ENCODE results near the gene SRBD1. TPM values are rescaled to one million over a fixed set of nuclear protein-coding genes. Genes with fewer than 3 reads are reported as not detected.

The SRBD1 gene
- polyA plus RNA-seq, 1 donor from 2014 or later: 5.3 TPM

GRCh38 chr2:45650851-45651414 lies 39.9 kb upstream of the SRBD1 start:
- H3K9ac ChIP-seq (ENCODE audit: low read length): peak overlapping the region; percentile 74
- H3K9me3 ChIP-seq (ENCODE audit: low read length): no peaks in the 10 kb centered on the region
- peaks cover 41% of the 10 kb centered on the region for H3K27me3 ChIP-seq (ENCODE audit: insufficient read depth, low read depth, low read length)
- TF ChIP-seq EP300 (conservative IDR thresholded peaks at IDR 0.05; ENCODE audit: poor library complexity, severe bottlenecking): peak; percentile 66
- TF ChIP-seq SMC3 (conservative IDR thresholded peaks at IDR 0.05; ENCODE audit: poor library complexity): peak; percentile 59
- peak; percentile 46 for TF ChIP-seq MXI1 (conservative IDR thresholded peaks at IDR 0.05; ENCODE audit: poor library complexity, severe bottlenecking)
- peak; percentile 62 for TF ChIP-seq CTCF (IDR thresholded peaks at IDR 0.05; ENCODE audit: poor library complexity, severe bottlenecking)
- no peak for TF ChIP-seq TAF1 (IDR thresholded peaks at IDR 0.05; ENCODE audit: low read depth)
- TF ChIP-seq EZH2 (IDR thresholded peaks at IDR 0.05; ENCODE audit: borderline replicate concordance, insufficient read depth, low read length, poor library complexity, severe bottlenecking): no peak
- peak; percentile 84 for TF ChIP-seq POLR2AphosphoS5 (IDR thresholded peaks at IDR 0.05)
- peak; percentile 50 for TF ChIP-seq RAD21 (conservative IDR thresholded peaks at IDR 0.05)
- H3K27ac ChIP-seq (ENCODE audit: low read length): no peak overlapping the region
- peak overlapping the region; percentile 66 for H3K4me2 ChIP-seq (ENCODE audit: low read length)
- H3K4me3 ChIP-seq (ENCODE audit: low read length): peak overlapping the region; percentile 90
- H3K79me2 ChIP-seq (replicated peaks; ENCODE audit: insufficient read depth, low read length): no peaks in the 10 kb centered on the region
- no peaks in the 10 kb centered on the region for H3K9me2 ChIP-seq (ENCODE audit: insufficient read depth, low read length)
- H3K36me3 ChIP-seq (ENCODE audit: insufficient read depth, low read length): no peaks in the 10 kb centered on the region
- H3F3A ChIP-seq (ENCODE audit: insufficient read depth, low read length, poor library complexity, severe bottlenecking): no peaks in the 10 kb centered on the region
- no peaks in the 10 kb centered on the region for H4K20me1 ChIP-seq (ENCODE audit: insufficient read depth)
- H2AFZ ChIP-seq (ENCODE audit: low read depth, low read length): no peak overlapping the region

- no peaks in the 10 kb centered on the region for H3K9me2 ChIP-seq (ENCODE audit: insufficient read depth, low read length)
- H3K27ac ChIP-seq (ENCODE audit: low read length): no peak overlapping the region
- H3K4me3 ChIP-seq (ENCODE audit: low read length): peak overlapping the region; percentile 90
- TF ChIP-seq POLR2AphosphoS5 (IDR thresholded peaks at IDR 0.05) (no peak), SMC3 (conservative IDR thresholded peaks at IDR 0.05; ENCODE audit: poor library complexity) (no peak), CTCF (IDR thresholded peaks at IDR 0.05; ENCODE audit: poor library complexity, severe bottlenecking) (no peak), EZH2 (IDR thresholded peaks at IDR 0.05; ENCODE audit: borderline replicate concordance, insufficient read depth, low read length, poor library complexity, severe bottlenecking) (no peak), RAD21 (conservative IDR thresholded peaks at IDR 0.05) (no peak), TAF1 (IDR thresholded peaks at IDR 0.05; ENCODE audit: low read depth) (no peak), MXI1 (conservative IDR thresholded peaks at IDR 0.05; ENCODE audit: poor library complexity, severe bottlenecking) (no peak), EP300 (conservative IDR thresholded peaks at IDR 0.05; ENCODE audit: poor library complexity, severe bottlenecking) (no peak), REST (IDR thresholded peaks at IDR 0.05; ENCODE audit: borderline replicate concordance) (no peak)
- no peaks in the 10 kb centered on the region for H3K79me2 ChIP-seq (replicated peaks; ENCODE audit: insufficient read depth, low read length)
- no peaks in the 10 kb centered on the region for H3F3A ChIP-seq (ENCODE audit: insufficient read depth, low read length, poor library complexity, severe bottlenecking)
- H4K20me1 ChIP-seq (ENCODE audit: insufficient read depth): no peaks in the 10 kb centered on the region
- no peaks in the 10 kb centered on the region for H3K36me3 ChIP-seq (ENCODE audit: insufficient read depth, low read length)
- H2AFZ ChIP-seq (ENCODE audit: low read depth, low read length): no peak overlapping the region
- peaks cover 41% of the 10 kb centered on the region for H3K27me3 ChIP-seq (ENCODE audit: insufficient read depth, low read depth, low read length)
- peak overlapping the region; percentile 74 for H3K9ac ChIP-seq (ENCODE audit: low read length)
- peak overlapping the region; percentile 66 for H3K4me2 ChIP-seq (ENCODE audit: low read length)
- H3K9me3 ChIP-seq (ENCODE audit: low read length): no peaks in the 10 kb centered on the region
These were observed 39.1 kb upstream of the SRBD1 start for GRCh38 chr2:45649858-45650811.

Data from neural cell (in vitro differentiated cells).